ENCODE measurements around the gene STAC3. TPM values are rescaled to one million over a fixed set of nuclear protein-coding genes. Genes with fewer than 3 reads are reported as not detected.

Gene STAC3
- total RNA-seq, 1 experiment from 2014 or later: 2.8 TPM

DNA sequence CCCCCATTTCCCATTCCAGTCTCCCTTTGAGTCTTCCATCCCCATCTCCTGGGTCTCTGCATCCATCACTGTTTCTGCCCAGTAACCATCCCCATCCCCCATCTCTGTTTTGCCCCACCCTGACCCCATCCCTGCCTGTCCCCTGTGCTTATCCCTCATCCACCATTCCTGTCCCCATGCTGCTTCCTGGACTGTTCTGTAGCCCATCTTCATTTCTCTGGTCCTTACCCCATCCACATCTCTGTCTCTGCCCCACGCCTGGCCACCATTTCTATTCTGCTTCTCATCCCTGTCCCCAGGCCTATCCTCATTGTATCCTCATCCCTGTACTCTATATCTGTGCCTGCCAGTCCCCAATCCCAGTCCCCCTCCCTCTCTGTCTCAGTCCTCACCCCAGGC lies 30.2 kb downstream of the STAC3 start:
- H2AK5ac ChIP-seq (ENCODE audit: insufficient read length, low read length): no peak overlapping the region
- peak overlapping the region; percentile 21 for H3K4me2 ChIP-seq (ENCODE audit: insufficient read depth, insufficient read length, low read length)
- peaks cover 3% of the 10 kb centered on the region for H4K20me1 ChIP-seq (ENCODE audit: control insufficient read depth, insufficient read depth, insufficient read length)
- H3K27ac ChIP-seq (ENCODE audit: insufficient read length, low read depth, low read length): no peak overlapping the region
- peaks cover 77% of the 10 kb centered on the region for H3K27me3 ChIP-seq (ENCODE audit: insufficient read depth, low read length)
- no peak overlapping the region for H3K27ac Mint-ChIP-seq
- no peak for DNase-seq
- H2AFZ ChIP-seq (ENCODE audit: low read length): no peak overlapping the region
- H2BK5ac ChIP-seq (ENCODE audit: insufficient read length, low read length): no peak overlapping the region
- TF ChIP-seq, protein P1, sequence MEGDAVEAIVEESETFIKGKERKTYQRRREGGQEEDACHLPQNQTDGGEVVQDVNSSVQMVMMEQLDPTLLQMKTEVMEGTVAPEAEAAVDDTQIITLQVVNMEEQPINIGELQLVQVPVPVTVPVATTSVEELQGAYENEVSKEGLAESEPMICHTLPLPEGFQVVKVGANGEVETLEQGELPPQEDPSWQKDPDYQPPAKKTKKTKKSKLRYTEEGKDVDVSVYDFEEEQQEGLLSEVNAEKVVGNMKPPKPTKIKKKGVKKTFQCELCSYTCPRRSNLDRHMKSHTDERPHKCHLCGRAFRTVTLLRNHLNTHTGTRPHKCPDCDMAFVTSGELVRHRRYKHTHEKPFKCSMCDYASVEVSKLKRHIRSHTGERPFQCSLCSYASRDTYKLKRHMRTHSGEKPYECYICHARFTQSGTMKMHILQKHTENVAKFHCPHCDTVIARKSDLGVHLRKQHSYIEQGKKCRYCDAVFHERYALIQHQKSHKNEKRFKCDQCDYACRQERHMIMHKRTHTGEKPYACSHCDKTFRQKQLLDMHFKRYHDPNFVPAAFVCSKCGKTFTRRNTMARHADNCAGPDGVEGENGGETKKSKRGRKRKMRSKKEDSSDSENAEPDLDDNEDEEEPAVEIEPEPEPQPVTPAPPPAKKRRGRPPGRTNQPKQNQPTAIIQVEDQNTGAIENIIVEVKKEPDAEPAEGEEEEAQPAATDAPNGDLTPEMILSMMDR (conservative IDR thresholded peaks at IDR 0.05): no peak
- no peak overlapping the region for H4K5ac ChIP-seq (ENCODE audit: insufficient read length, low read depth, low read length)
- H3K56ac ChIP-seq (ENCODE audit: insufficient read length, low read depth, low read length): no peak overlapping the region
- H3K9me3 Mint-ChIP-seq: peaks cover 0 to 5% of the 10 kb centered on the region in 2 experiments; a peak in 3 of 5 replicates
- no peak overlapping the region for H3K14ac ChIP-seq (ENCODE audit: insufficient read depth, low read length)
- no peak overlapping the region for H2BK120ac ChIP-seq (ENCODE audit: low read depth, low read length, poor library complexity, severe bottlenecking)
- H3K9me3 ChIP-seq (ENCODE audit: control insufficient read depth, low read depth, low read length): no peaks in the 10 kb centered on the region
- peaks cover 95% of the 10 kb centered on the region for H3K27me3 Mint-ChIP-seq (ENCODE audit: low read depth)
- no peak overlapping the region for H3K18ac ChIP-seq (ENCODE audit: insufficient read length, low read depth, low read length)
- H3K9ac ChIP-seq (ENCODE audit: extremely low read depth, insufficient read length, low read length): no peak overlapping the region
- H2BK20ac ChIP-seq (ENCODE audit: low read depth, low read length, poor library complexity, severe bottlenecking): no peak overlapping the region
- peaks cover 52 to 64% of the 10 kb centered on the region in 2 experiments for H3K4me1 Mint-ChIP-seq
- H3K23me2 ChIP-seq (ENCODE audit: insufficient read length, low read depth, low read length, poor library complexity, severe bottlenecking): peaks cover 12% of the 10 kb centered on the region
- H3K4ac ChIP-seq (ENCODE audit: low read depth, low read length): no peak overlapping the region
- H4K91ac ChIP-seq (ENCODE audit: insufficient read length, low read depth, low read length): no peak overlapping the region
- H3K4me1 ChIP-seq (ENCODE audit: insufficient read depth, low read length): no peaks in the 10 kb centered on the region; the same call in 1 of the 2 replicates
- no peaks in the 10 kb centered on the region for H3K79me2 ChIP-seq (ENCODE audit: insufficient read depth, low read length)
- no peak overlapping the region for H2BK12ac ChIP-seq (ENCODE audit: insufficient read length, low read depth, low read length)
- H3K79me1 ChIP-seq (ENCODE audit: insufficient read depth, low read depth, low read length, poor library complexity, severe bottlenecking): no peaks in the 10 kb centered on the region
- no peaks in the 10 kb centered on the region; a peak in 2 of 7 replicates for H3K36me3 Mint-ChIP-seq (ENCODE audit: insufficient read depth in 1 of 3, low read depth in 3 of 3)
- H3T11ph ChIP-seq (ENCODE audit: low read length): no peak overlapping the region
- H3K23ac ChIP-seq (ENCODE audit: insufficient read length, low read depth, low read length): no peak overlapping the region
- no peak overlapping the region for H4K8ac ChIP-seq (replicated peaks; ENCODE audit: insufficient read length, low read depth, low read length)
- peak overlapping the region; percentile 16 to 64; a peak in 4 of 5 replicates for H3K4me3 Mint-ChIP-seq
- WGBS (ENCODE audit: extremely low coverage, insufficient read length, low lambda C conversion rate): no CpG with 5 or more reads among the region's 1 CpG
- H2BK15ac ChIP-seq (ENCODE audit: low read depth, low read length): no peak overlapping the region

All from H9 (cell line).